ACC112 (cell line): ENCODE results near the gene SMPD2.

ENCODE experiments used
- H2AFZ ChIP-seq: fragments of 200-600 bp; sonication (generic); one replicate; pipeline ENCODE4 v1.6.0; 2017; ENCODE audit warnings: antibody characterized with exemption, low read length; ENCODE audit not compliant: unreplicated experiment
- H3K27ac ChIP-seq: fragments of 200-600 bp; sonication (generic); 2 replicates; pipeline ENCODE4 v1.5.1; 2014; ENCODE audit warnings: low read depth, mild to moderate bottlenecking, antibody characterized with exemption, low read length, moderate library complexity
- H3K27me3 ChIP-seq: fragments of 200-600 bp; sonication (generic); 2 replicates; pipeline ENCODE4 v1.6.1; 2014; ENCODE audit warnings: mild to moderate bottlenecking, antibody characterized with exemption, low read length, moderate library complexity, mixed read lengths; ENCODE audit not compliant: insufficient read depth
- H3K36me3 ChIP-seq: fragments of 200-600 bp; sonication (generic); 2 replicates; pipeline ENCODE4 v1.6.1; 2016; ENCODE audit warnings: mild to moderate bottlenecking, antibody characterized with exemption, low read length, moderate library complexity, mixed read lengths; ENCODE audit not compliant: insufficient read depth
- H3K4me1 ChIP-seq: fragments of 200-600 bp; sonication (generic); one replicate; pipeline ENCODE4 v1.6.1; 2016; ENCODE audit warnings: low read length, mixed read lengths; ENCODE audit not compliant: insufficient read depth, unreplicated experiment, control insufficient read depth
- H3K4me3 ChIP-seq: fragments of 200-600 bp; sonication (generic); 2 replicates; pipeline ENCODE4 v1.5.1; 2014; ENCODE audit warnings: mild to moderate bottlenecking, low read depth, low read length
- H3K79me2 ChIP-seq: fragments of 200-600 bp; sonication (generic); one replicate; pipeline ENCODE4 v1.6.0; 2016; ENCODE audit warnings: low read length; ENCODE audit not compliant: control insufficient read depth, unreplicated experiment, insufficient read depth

The SMPD2 gene

DNA sequence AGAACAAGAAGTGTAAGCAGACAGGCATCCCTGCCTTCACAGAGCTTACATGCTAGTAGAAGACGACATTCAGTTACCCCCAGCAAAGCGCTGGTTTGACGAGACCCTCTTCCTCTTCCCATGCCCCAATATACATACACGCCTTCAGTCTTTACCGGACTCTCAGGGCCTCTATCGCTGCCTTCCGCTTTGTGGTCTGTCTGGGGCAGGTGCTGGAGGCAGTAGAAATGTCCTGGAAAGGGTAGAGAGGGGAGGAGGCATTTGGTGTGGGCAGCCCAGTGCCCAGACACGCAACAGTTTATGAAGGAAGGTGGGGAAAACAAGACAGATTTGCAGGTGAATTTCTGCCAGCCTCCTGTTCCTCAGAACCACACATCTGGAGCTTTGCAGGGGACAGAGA, 6.0 kb downstream of the SMPD2 start:
- Histone ChIP-seq H3K4me3 (no peak overlapping the region), H3K27me3 (no peaks in the 10 kb centered on the region), H2AFZ (no peak overlapping the region), H3K27ac (no peak overlapping the region), H3K4me1 (peaks cover 4% of the 10 kb centered on the region), H3K79me2 (no peaks in the 10 kb centered on the region), H3K36me3 (peaks cover 1% of the 10 kb centered on the region; the same call in 1 of the 2 replicates)

DNA sequence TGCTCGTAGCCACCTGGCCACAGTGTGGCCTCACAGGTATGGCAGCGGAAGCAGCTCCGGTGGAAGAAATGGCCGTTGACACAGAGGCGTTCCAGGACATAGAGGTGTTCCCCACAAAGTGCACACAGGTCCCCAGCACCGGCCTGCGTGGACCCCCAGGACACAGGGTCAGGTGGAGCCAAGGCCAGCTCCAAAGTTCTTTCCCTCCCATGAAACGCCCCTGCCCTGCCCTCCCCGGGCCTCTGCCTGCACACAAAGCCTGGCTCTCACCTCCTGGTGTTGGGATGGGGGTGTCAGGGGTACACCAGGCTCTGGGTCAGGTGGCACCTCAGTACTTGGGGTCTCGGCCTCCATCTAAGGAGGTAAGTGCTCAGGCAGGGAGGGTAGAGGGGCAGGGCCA, 6.6 kb downstream of the SMPD2 start:
- Histone ChIP-seq H3K4me3 (no peak overlapping the region), H3K36me3 (peaks cover 5% of the 10 kb centered on the region; the same call in 1 of the 2 replicates), H3K27ac (no peak overlapping the region), H3K27me3 (no peaks in the 10 kb centered on the region), H2AFZ (no peak overlapping the region), H3K4me1 (no peaks in the 10 kb centered on the region), H3K79me2 (no peaks in the 10 kb centered on the region)

GRCh38 chr6:109447878-109448555, 7.5 kb downstream of the SMPD2 start:
- H3K27me3 ChIP-seq = no peaks in the 10 kb centered on the region
- no peak overlapping the region for H3K27ac ChIP-seq
- peaks cover 5% of the 10 kb centered on the region; the same call in 1 of the 2 replicates for H3K36me3 ChIP-seq
- no peak overlapping the region for H3K4me3 ChIP-seq
- no peaks in the 10 kb centered on the region for H3K79me2 ChIP-seq
- no peaks in the 10 kb centered on the region for H3K4me1 ChIP-seq
- no peak overlapping the region for H2AFZ ChIP-seq

- Histone ChIP-seq H3K4me3 (no peak overlapping the region), H3K27me3 (no peaks in the 10 kb centered on the region), H3K79me2 (no peaks in the 10 kb centered on the region), H3K4me1 (no peaks in the 10 kb centered on the region), H3K36me3 (peaks cover 5% of the 10 kb centered on the region; the same call in 1 of the 2 replicates), H2AFZ (no peak overlapping the region), H3K27ac (no peak overlapping the region)
Measured at GRCh38 chr6:109448615-109449014, 8.1 kb downstream of the SMPD2 start.

- H3K27me3 ChIP-seq = no peaks in the 10 kb centered on the region
- no peak overlapping the region for H3K4me3 ChIP-seq
- H3K27ac ChIP-seq = no peak overlapping the region
- H3K79me2 ChIP-seq = no peaks in the 10 kb centered on the region
- peaks cover 5% of the 10 kb centered on the region; the same call in 1 of the 2 replicates for H3K36me3 ChIP-seq
- no peak overlapping the region for H2AFZ ChIP-seq
- peaks cover under 1% of the 10 kb centered on the region for H3K4me1 ChIP-seq
Measured at GRCh38 chr6:109449064-109449794, 8.7 kb downstream of the SMPD2 start.

GRCh38 chr6:109449795-109450673, 9.5 kb downstream of the SMPD2 start:
- Histone ChIP-seq H3K36me3 (peaks cover 5% of the 10 kb centered on the region; the same call in 1 of the 2 replicates), H3K4me3 (no peak overlapping the region), H3K27ac (no peak overlapping the region)

GRCh38 chr6:109450801-109451200, 10.3 kb downstream of the SMPD2 start:
- no peak overlapping the region for H3K27ac ChIP-seq
- H3K4me1 ChIP-seq = peaks cover 6% of the 10 kb centered on the region

More at GRCh38 chr6:109449795-109450673, 9.5 kb downstream of the SMPD2 start:
- Histone ChIP-seq H2AFZ (no peak overlapping the region), H3K27me3 (no peaks in the 10 kb centered on the region), H3K79me2 (no peaks in the 10 kb centered on the region), H3K4me1 (peaks cover 6% of the 10 kb centered on the region)

DNA sequence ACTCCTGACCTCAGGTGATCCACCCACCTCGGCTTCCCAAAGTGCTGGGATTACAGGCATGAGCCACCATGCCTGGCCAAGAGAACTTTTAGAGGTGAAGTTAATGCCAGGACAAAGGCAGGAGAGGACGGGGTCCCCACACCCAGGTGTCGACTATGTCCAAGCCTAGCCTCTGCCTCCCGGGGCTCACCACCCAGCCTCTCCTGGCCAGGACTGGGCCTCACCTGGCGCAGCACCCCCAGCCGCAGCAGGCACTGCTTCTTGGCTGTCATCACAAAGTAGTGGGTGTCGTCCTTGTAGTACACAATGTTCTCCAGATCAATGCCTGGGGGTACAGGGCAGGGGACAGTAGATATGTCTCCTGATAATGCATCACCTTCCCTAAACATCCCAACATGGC, 10.9 kb downstream of the SMPD2 start:
- H3K27ac ChIP-seq = no peak overlapping the region
- H2AFZ ChIP-seq = no peak overlapping the region

More at GRCh38 chr6:109450801-109451200, 10.3 kb downstream of the SMPD2 start:
- Histone ChIP-seq H3K4me3 (no peak overlapping the region), H2AFZ (no peak overlapping the region), H3K36me3 (peaks cover 5% of the 10 kb centered on the region; the same call in 1 of the 2 replicates), H3K79me2 (no peaks in the 10 kb centered on the region), H3K27me3 (no peaks in the 10 kb centered on the region)

DNA sequence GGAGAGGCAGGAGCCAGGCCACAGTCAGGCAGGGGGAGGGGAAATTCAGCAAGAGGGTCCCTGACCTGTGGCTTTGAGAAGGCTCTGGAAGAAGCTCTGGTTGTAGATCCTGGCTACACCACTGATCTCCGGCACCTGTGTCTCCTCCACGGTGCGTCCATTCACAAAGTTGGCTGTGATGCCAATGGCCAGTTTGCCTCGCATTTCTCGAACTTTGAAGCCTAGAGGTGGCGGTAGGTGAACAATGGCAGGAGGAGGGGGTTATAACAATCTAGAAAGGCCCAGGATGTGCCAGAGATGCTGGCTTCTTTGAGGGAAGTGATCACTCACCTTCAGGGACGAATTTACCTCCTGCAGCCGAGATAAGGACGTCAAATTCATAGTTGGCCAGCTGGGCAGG, 11.7 kb downstream of the SMPD2 start:
- no peaks in the 10 kb centered on the region for H3K27me3 ChIP-seq
- H3K27ac ChIP-seq = no peak overlapping the region
- H3K4me1 ChIP-seq = peaks cover 16% of the 10 kb centered on the region
- H3K4me3 ChIP-seq = no peak overlapping the region
- peaks cover 5% of the 10 kb centered on the region; the same call in 1 of the 2 replicates for H3K36me3 ChIP-seq
- H2AFZ ChIP-seq = no peak overlapping the region
- H3K79me2 ChIP-seq = no peaks in the 10 kb centered on the region

More for the DNA sequence above, 10.9 kb downstream of the SMPD2 start:
- H3K79me2 ChIP-seq = no peaks in the 10 kb centered on the region
- no peak overlapping the region for H3K4me3 ChIP-seq
- H3K4me1 ChIP-seq = peaks cover 9% of the 10 kb centered on the region
- no peaks in the 10 kb centered on the region for H3K27me3 ChIP-seq
- H3K36me3 ChIP-seq = peaks cover 5% of the 10 kb centered on the region; the same call in 1 of the 2 replicates

DNA sequence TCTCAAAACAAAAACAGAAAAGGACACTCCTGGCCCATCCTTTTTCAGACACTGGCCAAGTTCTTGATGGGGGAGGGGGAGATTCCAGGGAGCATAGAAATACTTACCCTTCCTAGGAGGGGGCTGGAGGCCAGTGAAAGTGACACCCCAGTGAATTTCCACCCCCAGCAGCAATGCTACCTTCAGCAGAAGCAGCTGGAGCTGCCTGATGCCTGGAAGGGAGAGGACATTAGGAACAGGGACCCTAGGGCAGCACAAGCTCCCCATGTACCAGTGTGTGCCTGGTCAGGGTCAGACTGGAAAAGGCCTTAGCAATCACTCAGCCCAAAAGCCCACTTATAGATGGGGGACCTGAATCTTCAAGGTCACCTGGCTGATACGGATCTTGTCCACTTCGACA, 12.6 kb downstream of the SMPD2 start:
- peaks cover 5% of the 10 kb centered on the region; the same call in 1 of the 2 replicates for H3K36me3 ChIP-seq
- no peaks in the 10 kb centered on the region for H3K79me2 ChIP-seq
- H3K27ac ChIP-seq = no peak overlapping the region
- no peak overlapping the region for H2AFZ ChIP-seq
- H3K4me3 ChIP-seq = no peak overlapping the region
- no peaks in the 10 kb centered on the region for H3K27me3 ChIP-seq
- H3K4me1 ChIP-seq = peaks cover 22% of the 10 kb centered on the region
